Keratinocyte (primary cell): ENCODE data around the gene CCDC34. TPM values are rescaled to one million over a fixed set of nuclear protein-coding genes. Genes with fewer than 3 reads are reported as not detected.
A peak's percentile ranks its signal among the peaks of the same experiment; 100 is the strongest.

Experiments
- DNase-seq: peaks from one replicate; pipeline ENCODE4 v3.0.0-alpha.2; 2011; ENCODE audit warnings: low read depth, missing footprints, low spot score
- FAIRE-seq: peaks from 2 replicates; lab custom pipeline; 2011; peaks lifted over from hg19 to GRCh38; lab: Jason Lieb, UNC
- H2AFZ ChIP-seq: 2 replicates; pipeline ENCODE4 v1.6.0; 2012; ENCODE audit warnings: low read length, control low read depth, inconsistent platforms; ENCODE audit not compliant: control insufficient read depth
- H3K27ac ChIP-seq: 2 replicates; pipeline ENCODE4 v1.5.1; 2011; ENCODE audit warnings: low read length; ENCODE audit not compliant: control insufficient read depth, insufficient read depth
- H3K27me3 ChIP-seq: 3 replicates; pipeline ENCODE4 v1.6.0; 2011; ENCODE audit warnings: low read length; ENCODE audit not compliant: control insufficient read depth, insufficient read depth; ENCODE audit errors: extremely low read depth
- H3K36me3 ChIP-seq, 2 experiments: 2 replicates in 1 of 2; 3 replicates in 1 of 2; pipeline ENCODE4 v1.5.1; 2011; ENCODE audit warnings: low read length in 2 of 2, mild to moderate bottlenecking in 1 of 2; ENCODE audit not compliant: control insufficient read depth in 2 of 2, insufficient read depth in 2 of 2; ENCODE audit errors: extremely low read depth in 1 of 2
- H3K4me1 ChIP-seq: 3 replicates; pipeline ENCODE4 v1.5.1; 2011; ENCODE audit warnings: low read length; ENCODE audit not compliant: control insufficient read depth, insufficient read depth; ENCODE audit errors: extremely low read depth
- H3K4me2 ChIP-seq: 3 replicates; pipeline ENCODE4 v1.6.0; 2011; ENCODE audit warnings: low read depth, low read length; ENCODE audit not compliant: control insufficient read depth, insufficient read depth; ENCODE audit errors: extremely low read depth
- H3K4me3 ChIP-seq, 3 experiments: fragments of 200-600 bp in 1 of 3; sonication (generic) in 1 of 3; 2 replicates in 2 of 3; 3 replicates in 1 of 3; pipeline ENCODE4 v1.5.1; 2011 to 2016; ENCODE audit warnings: low read length in 3 of 3, mild to moderate bottlenecking in 3 of 3, control low read depth in 2 of 3, inconsistent platforms in 1 of 3, low read depth in 1 of 3, mixed read lengths in 1 of 3, mixed run types in 1 of 3, moderate library complexity in 1 of 3; ENCODE audit not compliant: control insufficient read depth in 2 of 3, insufficient read depth in 2 of 3; ENCODE audit errors: extremely low read depth in 1 of 3
- H3K79me2 ChIP-seq: 2 replicates; pipeline ENCODE4 v1.6.0; 2012; ENCODE audit warnings: low read length; ENCODE audit not compliant: control insufficient read depth, insufficient read depth
- H3K9ac ChIP-seq: 3 replicates; pipeline ENCODE4 v1.6.0; 2011; ENCODE audit warnings: low read length; ENCODE audit not compliant: control insufficient read depth, insufficient read depth; ENCODE audit errors: extremely low read depth
- H3K9me1 ChIP-seq: 3 replicates; pipeline ENCODE4 v1.6.0; 2011; ENCODE audit warnings: low read length; ENCODE audit not compliant: control insufficient read depth, insufficient read depth; ENCODE audit errors: extremely low read depth
- H3K9me3 ChIP-seq: 2 replicates; pipeline ENCODE4 v1.5.1; 2012; ENCODE audit warnings: low read depth, low read length; ENCODE audit not compliant: control insufficient read depth
- H4K20me1 ChIP-seq: 3 replicates; pipeline ENCODE4 v1.6.0; 2011; ENCODE audit warnings: low read length; ENCODE audit not compliant: control insufficient read depth, insufficient read depth; ENCODE audit errors: extremely low read depth
- EZH2 ChIP-seq: IDR thresholded peaks from one replicate; pipeline ENCODE4 v1.6.1; 2012; ENCODE audit warnings: inconsistent platforms, mild to moderate bottlenecking, low read length, moderate library complexity
- dilution Hi-C: fragments of 300-500 bp; cut with MboI; formaldehyde crosslinking; loops from one replicate; pipeline ENCODE4 v1.7.0; 2020; ENCODE audit warnings: low sequenced_read_pairs; ENCODE audit not compliant: extremely low pct_ligation_motif_present
- polyA plus RNA-seq, 5 experiments: library from polyadenylated mRNA; depleted of rRNA in 3 of 5; stranded (reverse) in 3 of 5; stranded (forward) in 1 of 5; unstranded in 1 of 5; fragments of >200 nt; gene quantifications; 1 replicate in 1 of 5; 2 replicates in 3 of 5; 3 replicates in 1 of 5; pipeline versions ENCODE4 v1.2.1 to v1.2.3, GENCODE V29; 2011 to 2012; ENCODE audit warnings: missing spikeins in 2 of 5, low read depth in 1 of 5, low replicate concordance in 1 of 5
- TF ChIP-seq, protein P1 (sequence below), 3 experiments: IDR thresholded peaks in 1 of 3; conservative IDR thresholded peaks in 1 of 3; optimal IDR thresholded peaks in 1 of 3; 2 replicates in 2 of 3; 3 replicates in 1 of 3; pipeline versions ENCODE3 to v1.5.1; 2011; ENCODE audit warnings: low read length in 3 of 3, mild to moderate bottlenecking in 3 of 3, moderate library complexity in 2 of 3, control low read depth in 1 of 3, inconsistent platforms in 1 of 3; ENCODE audit not compliant: insufficient read depth in 2 of 3; ENCODE audit errors: extremely low read depth in 1 of 3

The CCDC34 gene
- polyA plus RNA-seq, 1 donor (not counting 4 experiments of a cell fraction or from before 2014, with no cell fraction given): 4.2 TPM

DNA sequence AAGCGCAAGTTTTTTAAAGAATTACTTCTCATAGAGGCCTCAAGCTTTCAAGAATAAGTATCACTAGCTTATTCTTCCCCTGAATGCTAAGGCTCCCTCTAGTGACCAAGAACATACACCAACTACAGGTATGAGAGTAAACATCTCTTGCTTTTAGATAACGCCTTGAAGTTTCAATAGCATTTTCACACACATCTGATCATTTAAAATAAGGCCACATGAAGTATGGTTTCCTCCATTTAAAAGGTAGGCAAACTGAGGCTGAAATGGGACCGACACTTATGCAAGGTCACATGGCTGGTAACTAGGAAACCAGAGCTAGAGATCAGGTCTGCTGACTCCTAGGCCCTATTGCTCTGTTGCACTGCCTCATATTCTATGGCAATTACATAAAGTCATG is 66.5 kb downstream of the CCDC34 start:
- Histone ChIP-seq H4K20me1 (no peaks in the 10 kb centered on the region), H3K9ac (no peak overlapping the region), H2AFZ (peak overlapping the region; percentile 4), H3K36me3 (no peaks in the 10 kb centered on the region), H3K9me1 (no peaks in the 10 kb centered on the region), H3K79me2 (no peaks in the 10 kb centered on the region), H3K4me3 (no peak overlapping the region), H3K4me1 (peaks cover 12% of the 10 kb centered on the region), H3K27ac (no peak overlapping the region), H3K4me2 (no peak overlapping the region), H3K9me3 (no peaks in the 10 kb centered on the region), H3K27me3 (no peaks in the 10 kb centered on the region)
- dilution Hi-C loops: loop anchor here (25.0 kb wide), 1 partner anchor 109 kb away; no protein-coding TSS in a partner anchor
- no peak for TF ChIP-seq EZH2
- TF ChIP-seq, protein P1, sequence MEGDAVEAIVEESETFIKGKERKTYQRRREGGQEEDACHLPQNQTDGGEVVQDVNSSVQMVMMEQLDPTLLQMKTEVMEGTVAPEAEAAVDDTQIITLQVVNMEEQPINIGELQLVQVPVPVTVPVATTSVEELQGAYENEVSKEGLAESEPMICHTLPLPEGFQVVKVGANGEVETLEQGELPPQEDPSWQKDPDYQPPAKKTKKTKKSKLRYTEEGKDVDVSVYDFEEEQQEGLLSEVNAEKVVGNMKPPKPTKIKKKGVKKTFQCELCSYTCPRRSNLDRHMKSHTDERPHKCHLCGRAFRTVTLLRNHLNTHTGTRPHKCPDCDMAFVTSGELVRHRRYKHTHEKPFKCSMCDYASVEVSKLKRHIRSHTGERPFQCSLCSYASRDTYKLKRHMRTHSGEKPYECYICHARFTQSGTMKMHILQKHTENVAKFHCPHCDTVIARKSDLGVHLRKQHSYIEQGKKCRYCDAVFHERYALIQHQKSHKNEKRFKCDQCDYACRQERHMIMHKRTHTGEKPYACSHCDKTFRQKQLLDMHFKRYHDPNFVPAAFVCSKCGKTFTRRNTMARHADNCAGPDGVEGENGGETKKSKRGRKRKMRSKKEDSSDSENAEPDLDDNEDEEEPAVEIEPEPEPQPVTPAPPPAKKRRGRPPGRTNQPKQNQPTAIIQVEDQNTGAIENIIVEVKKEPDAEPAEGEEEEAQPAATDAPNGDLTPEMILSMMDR (optimal IDR thresholded peaks at IDR 0.05 in 1 of 3, IDR thresholded peaks at IDR 0.05 in 1 of 3, conservative IDR thresholded peaks at IDR 0.05 in 1 of 3; ENCODE audit: extremely low read depth in 1 of 3, insufficient read depth in 2 of 3, low read length in 3 of 3): peak in 2 of 3 experiments; percentile 59 to 67
- FAIRE-seq (peak; percentile 68), DNase-seq (no peak)

DNA sequence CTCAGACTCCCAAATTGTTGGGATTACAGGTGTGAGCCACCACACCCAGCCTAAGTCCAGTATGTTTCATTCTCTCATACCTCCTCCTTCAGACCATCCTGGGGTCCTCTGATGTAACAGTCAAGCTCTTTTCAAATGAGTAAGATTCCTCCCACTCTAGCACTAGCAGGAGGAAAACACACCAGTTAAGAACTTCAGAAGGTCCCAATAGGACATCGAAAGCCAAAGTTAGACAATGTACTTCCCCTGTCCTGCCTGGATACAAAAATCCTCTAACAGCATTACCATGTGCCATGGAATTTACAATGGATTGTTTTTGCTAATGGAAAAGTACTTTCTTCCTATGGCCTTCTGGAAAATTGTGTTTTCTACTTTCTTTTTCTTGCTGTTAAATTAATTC is 67.1 kb downstream of the CCDC34 start:
- FAIRE-seq: no peak
- H3K36me3 ChIP-seq: no peaks in the 10 kb centered on the region
- H3K4me2 ChIP-seq: no peak overlapping the region
- no peaks in the 10 kb centered on the region for H3K9me1 ChIP-seq
- no peak overlapping the region for H3K4me3 ChIP-seq
- no peak overlapping the region for H3K9ac ChIP-seq
- no peak overlapping the region for H2AFZ ChIP-seq
- no peaks in the 10 kb centered on the region for H3K27me3 ChIP-seq
- H3K79me2 ChIP-seq: no peaks in the 10 kb centered on the region
- H4K20me1 ChIP-seq: no peaks in the 10 kb centered on the region
- no peak for TF ChIP-seq EZH2
- TF ChIP-seq, protein P1 (optimal IDR thresholded peaks at IDR 0.05 in 1 of 3, IDR thresholded peaks at IDR 0.05 in 1 of 3, conservative IDR thresholded peaks at IDR 0.05 in 1 of 3; ENCODE audit: extremely low read depth in 1 of 3, insufficient read depth in 2 of 3, low read length in 3 of 3): no peak
- DNase-seq: no peak
- dilution Hi-C loops: loop anchor here (25.0 kb wide), 1 partner anchor 109 kb away; no protein-coding TSS in a partner anchor
- peaks cover 2% of the 10 kb centered on the region for H3K9me3 ChIP-seq
- peaks cover 15% of the 10 kb centered on the region for H3K4me1 ChIP-seq
- no peak overlapping the region for H3K27ac ChIP-seq
